Activated T-helper 1 cell treated with anti-CD3 and anti-CD28 coated beads, Interleukin-2, amount 50 U/mL, for 16 hours (primary cell): ENCODE results near the gene ZNF593OS.

ENCODE experiments used
- DNase-seq, 2 donors: peaks; one replicate each; pipeline ENCODE4 v3.0.0-alpha.2; 2020; ENCODE audit warnings: low read depth in 1 of 2, low spot score in 1 of 2

The ZNF593OS gene

DNA sequence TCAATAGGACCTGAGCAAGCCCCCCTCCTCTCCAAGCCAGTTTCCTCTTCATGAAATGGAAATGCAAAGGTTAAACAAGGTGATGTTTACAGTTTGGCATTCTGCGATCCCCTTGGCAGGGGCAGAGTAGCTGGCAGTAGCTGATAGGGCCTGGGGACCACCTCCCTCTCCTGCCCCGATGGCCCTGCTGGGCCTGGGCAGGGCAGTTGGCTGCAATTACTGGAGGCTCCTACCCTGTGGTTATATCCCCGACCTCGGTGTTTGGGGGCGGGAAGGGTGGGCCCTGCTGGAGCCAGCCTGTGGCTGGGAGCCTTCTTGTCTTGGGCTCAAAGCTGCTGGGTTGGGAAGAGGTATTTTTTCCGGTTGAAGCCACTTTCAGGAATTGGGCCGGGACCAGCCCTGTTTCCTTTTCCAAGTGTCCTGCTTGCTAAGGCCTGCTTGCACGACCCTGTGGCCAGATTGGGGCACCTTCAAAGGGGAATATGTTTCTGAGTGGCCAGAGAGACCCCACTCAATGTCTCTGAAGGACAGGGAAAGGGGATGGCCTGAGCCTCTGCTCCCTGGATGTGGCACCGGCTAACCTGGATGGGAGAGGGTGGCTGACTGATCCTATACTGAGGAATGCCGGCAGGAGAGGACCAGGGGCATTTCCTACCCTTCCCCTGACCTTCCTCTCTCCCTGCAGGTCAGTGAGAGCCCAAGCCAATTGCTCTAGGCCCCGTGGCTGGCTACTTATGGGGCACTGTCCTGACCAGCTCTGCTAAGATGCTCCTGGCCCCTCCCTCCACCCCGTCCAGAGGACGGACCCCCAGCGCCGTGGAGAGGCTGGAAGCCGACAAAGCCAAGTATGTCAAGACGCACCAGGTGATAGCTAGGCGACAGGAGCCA, 10.9 kb downstream of the ZNF593OS start:
- DNase-seq, result no peak

- DNase-seq, result no peak
Measured at GRCh38 chr1:26159743-26160039, 11.9 kb downstream of the ZNF593OS start.

DNA sequence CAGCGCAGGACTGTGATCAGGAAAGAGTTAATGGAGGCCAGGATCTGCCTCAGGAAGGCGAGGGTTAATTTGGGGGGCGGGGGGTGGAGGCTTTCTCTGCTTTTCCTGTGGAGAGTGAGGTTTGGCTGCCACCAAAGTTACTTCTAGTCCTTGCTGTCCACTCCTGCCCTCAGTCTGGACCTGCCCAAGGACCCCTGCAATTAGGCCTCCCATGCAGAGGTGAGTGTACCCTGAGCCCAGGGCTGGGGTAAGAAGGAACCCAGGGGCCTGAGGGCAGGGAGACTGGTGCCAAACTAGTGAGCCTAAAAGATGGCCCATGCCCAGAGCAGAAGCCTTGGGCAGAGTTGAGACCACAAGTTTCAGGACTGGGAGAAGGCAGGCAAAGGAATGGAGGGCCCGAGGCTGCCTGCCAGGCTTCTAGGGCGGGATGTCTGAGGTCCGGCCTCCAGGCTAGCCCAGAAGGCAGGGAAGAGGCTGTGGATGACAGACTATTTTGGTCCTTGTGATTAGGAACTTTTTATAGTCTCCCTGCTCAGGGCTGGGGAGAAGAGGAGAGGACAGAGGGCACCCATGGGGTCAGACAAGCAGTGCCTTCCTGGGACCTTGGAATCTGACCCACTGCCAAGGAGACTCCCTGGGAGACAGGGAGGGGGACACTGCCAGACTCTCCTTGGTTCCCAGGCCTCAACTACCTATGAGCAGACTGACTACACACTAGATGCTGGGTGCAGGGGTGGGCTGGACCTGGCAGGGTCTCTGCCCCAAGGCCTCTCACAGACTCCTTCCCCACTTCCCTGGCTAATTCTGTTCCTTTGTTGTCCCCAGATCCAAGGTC, 12.5 kb downstream of the ZNF593OS start, which contains the start of gene FAM110D:
Gene FAM110D (plus strand): TSS at position 172 of the 835 bp plus-strand sequence. CDS start 2,213 bp downstream, outside the sequence.
- no peak for DNase-seq

DNA sequence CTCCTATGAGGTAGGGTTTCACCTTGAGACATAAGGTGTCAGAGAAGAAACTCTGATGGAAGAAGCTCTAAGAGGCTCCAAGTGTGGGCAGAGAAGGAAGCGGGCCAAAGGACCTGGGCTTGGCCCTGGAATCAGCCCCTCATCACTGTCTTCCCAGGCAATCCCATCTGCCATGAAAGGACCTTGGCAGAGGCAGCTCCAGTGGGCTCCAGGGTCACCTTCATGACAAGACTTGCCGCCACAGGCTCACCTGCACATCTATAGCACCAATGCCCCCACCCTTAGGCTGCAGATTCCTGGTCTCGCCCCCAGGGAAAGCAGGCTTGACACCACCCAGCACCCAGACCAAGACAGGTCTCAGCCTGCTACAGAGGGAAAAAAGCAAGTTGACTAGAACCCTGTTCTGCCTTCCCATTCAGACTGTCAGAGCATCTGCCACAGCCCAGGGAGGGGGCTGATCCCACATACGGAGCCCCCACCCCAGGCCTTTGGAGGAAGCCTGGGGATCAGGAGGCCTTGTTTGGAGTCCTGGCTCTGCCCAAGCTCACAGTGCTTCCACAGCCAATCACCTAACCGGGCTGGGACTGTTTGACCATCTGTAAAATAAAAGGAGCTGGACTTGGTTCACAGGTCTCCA, 13.2 kb downstream of the ZNF593OS start:
- no peak for DNase-seq

- no peak for DNase-seq
Measured at GRCh38 chr1:26156285-26157038, 15.2 kb downstream of the ZNF593OS start.

- no peak for DNase-seq
Measured at GRCh38 chr1:26155370-26156284, 16.0 kb downstream of the ZNF593OS start.

GRCh38 chr1:26154750-26155149, 16.9 kb downstream of the ZNF593OS start:
- DNase-seq, result no peak

DNA sequence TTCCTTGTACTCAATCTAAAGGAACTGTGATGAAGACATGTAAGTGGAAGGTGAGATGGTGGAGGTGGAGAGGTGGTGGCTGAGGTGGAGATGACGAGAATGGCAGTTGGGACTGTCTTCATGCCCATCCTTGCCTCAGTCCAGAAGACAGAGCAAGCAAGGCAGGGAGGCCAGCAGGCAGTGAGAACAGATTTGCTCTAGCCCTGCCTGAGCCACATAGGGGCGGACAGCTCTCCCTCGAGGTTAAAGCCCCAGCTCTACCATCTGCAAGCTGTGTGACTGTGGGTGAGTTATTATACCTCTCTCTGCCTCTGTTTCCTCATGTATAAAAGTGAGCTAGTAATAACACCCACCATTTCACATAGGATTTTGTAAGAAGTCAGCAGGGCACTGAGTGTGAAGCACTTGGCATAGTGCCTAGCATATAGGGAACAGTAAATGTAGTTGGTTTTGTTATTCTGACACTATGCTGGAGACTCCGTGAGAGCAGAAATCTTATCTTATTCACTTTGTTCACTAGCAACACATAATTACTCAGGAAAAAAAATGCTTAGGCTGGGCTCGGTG, 17.6 kb downstream of the ZNF593OS start:
- no peak for DNase-seq

DNA sequence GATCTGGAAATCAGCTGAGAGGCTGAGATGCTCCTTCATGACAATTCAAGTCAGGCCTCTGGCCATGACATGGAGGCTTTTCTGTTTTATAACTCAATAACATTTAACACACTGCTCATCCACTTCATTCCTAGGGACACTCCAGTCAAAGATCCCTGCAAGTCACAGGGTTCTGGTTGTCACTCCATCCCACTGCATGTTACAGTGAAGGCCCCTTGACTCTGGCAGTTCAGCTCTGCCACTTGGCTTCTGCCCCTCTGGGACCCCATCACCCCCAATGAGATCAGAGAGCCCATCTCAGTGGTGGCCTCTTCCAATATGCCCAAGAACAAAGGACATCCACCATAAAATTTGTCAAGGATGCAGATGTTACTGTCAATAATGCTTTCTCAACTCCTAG, 22.7 kb downstream of the ZNF593OS start:
- no peak for DNase-seq

- DNase-seq, result no peak
Measured at GRCh38 chr1:26145960-26146294, 25.7 kb downstream of the ZNF593OS start.

DNA sequence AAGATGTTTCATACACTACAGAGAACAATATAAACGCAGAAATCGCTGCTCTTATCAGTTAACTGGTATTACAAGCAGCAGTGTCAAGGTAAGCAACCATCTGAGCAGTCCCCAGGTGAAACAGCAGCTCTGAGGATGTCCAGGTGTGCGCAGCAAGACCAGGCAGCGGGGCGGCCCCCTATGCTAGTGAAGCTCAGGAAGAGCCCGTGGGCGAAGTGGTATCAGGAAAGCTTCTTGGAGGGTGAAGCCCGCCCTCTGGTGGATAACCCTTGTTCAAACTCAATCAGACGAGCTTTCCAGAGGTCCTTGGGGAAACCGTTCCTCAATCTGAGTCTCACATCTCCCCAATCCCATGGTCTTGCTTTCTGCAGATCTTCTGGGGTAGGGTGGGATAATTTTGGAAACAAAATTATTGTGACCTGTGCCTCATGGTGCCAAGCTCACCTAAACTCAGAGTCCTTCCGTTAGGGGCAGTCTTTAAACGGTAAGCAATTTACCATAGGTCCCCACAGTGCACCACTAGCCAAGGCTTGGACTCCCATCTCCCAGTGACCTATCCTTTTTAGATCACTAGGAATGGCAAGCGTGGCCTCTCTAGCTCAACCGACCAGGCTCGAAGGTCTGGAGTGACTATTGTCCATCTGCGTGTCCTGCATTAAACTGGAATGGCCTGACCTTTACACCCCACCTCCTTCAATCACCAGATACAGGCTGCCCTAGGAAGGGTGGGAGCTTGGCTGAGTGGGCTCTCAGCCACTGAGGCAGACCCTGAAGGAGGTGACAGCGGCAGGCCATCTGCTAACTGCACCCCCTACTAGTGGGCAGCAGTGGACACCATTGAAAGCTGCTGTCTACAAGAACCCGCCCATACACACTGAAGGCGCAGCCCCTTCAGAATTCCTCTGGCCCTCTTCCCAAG, 26.3 kb downstream of the ZNF593OS start:
- peak; percentile 46 to 69 for DNase-seq

DNA sequence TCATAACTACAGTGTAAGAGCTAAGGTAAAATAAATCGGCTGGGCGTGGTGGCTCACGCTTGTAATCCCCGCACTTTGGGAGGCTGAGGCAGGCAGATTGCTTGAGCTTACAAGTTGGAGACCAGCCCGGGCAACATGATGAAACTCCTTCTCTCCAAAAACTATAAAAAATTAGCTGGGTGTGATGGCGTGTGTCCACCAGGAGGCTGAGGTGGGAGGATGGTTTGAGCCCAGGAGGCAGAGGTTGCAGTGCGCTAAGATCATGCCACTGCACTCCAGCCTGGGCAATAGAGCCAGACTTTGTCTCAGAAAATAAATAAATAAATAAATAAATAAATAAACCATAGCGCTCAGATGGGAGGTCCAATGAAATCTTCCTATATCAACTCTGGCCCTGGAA, 29.5 kb downstream of the ZNF593OS start:
- no peak for DNase-seq

DNA sequence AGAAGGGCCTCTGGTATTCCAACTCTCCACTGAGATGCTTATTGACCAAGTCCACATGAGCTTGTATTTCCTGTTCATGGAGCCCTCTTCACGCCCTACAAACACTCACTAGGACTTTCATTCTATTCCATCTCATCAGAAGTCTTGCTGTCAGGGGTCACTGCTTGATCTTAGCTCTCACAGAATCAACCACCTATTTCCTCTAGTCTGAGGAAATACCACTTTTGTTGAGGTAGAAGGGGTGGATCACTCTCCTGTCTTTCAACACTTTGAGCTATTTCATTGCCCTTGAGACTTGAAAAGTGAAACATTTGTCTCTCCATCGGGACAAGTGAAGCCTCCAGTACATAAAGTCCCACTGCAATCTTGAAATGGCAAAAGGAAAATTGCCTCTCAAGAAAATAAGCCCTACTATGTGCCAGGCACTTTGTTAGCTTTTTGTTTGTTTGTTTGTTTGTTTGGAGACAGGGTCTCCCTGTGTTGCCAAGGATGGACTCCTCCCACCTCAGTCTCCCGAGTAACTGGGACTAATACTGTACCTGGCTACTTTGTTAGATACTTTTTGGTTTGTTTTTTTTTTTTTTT, 32.6 kb downstream of the ZNF593OS start:
- no peak for DNase-seq

DNA sequence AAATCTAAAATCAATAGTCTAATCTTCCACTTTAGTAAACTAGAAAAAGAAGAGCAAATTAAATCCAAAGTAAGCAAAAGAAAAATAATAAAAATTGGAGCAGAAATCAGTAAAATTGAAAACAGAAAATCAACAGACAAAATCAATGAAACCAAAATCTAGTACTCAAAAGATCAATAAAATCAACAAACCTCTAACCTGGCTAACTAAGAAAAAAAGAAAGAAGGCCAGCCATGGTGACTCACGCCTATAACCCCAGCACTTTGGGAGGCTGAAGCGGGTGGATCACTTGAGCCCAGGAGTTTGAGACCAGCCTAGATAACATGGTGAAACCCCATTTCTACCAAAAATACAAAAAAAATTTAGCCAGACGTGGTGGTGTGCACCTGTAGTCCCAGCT, 37.2 kb downstream of the ZNF593OS start:
- no peak for DNase-seq

- no peak for DNase-seq
Measured at GRCh38 chr1:26132834-26133167, 38.8 kb downstream of the ZNF593OS start.

GRCh38 chr1:26132128-26132833, 39.4 kb downstream of the ZNF593OS start:
- no peak for DNase-seq

- DNase-seq, result no peak
Measured at GRCh38 chr1:26130695-26131094, 40.9 kb downstream of the ZNF593OS start.

GRCh38 chr1:26129778-26130177, 41.9 kb downstream of the ZNF593OS start:
- no peak for DNase-seq
